ENCODE results near the gene UGT1A5.

- TF ChIP-seq EGR1 (IDR thresholded peaks at IDR 0.05; ENCODE audit: borderline replicate concordance in 1 of 2, low read depth in 2 of 2, low read length in 2 of 2) (no peak), PAX5 (IDR thresholded peaks at IDR 0.05; ENCODE audit: borderline replicate concordance, low read depth, low read length) (no peak), YY1 (IDR thresholded peaks at IDR 0.05; ENCODE audit: low read depth, low read length) (no peak), SPI1 (IDR thresholded peaks at IDR 0.05; ENCODE audit: borderline replicate concordance, insufficient read depth, low read depth, low read length) (no peak), RAD51 (IDR thresholded peaks at IDR 0.05) (no peak), GATAD2B (conservative IDR thresholded peaks at IDR 0.05; ENCODE audit: low read depth) (no peak), POLR2A (IDR thresholded peaks at IDR 0.05; ENCODE audit: low read depth, low read length) (no peak), PBX3 (IDR thresholded peaks at IDR 0.05; ENCODE audit: insufficient replicate concordance, low read depth, low read length) (no peak), ZNF274 (IDR thresholded peaks at IDR 0.05; ENCODE audit: insufficient read depth, insufficient read length) (no peak)
- TF ChIP-seq, protein P1, sequence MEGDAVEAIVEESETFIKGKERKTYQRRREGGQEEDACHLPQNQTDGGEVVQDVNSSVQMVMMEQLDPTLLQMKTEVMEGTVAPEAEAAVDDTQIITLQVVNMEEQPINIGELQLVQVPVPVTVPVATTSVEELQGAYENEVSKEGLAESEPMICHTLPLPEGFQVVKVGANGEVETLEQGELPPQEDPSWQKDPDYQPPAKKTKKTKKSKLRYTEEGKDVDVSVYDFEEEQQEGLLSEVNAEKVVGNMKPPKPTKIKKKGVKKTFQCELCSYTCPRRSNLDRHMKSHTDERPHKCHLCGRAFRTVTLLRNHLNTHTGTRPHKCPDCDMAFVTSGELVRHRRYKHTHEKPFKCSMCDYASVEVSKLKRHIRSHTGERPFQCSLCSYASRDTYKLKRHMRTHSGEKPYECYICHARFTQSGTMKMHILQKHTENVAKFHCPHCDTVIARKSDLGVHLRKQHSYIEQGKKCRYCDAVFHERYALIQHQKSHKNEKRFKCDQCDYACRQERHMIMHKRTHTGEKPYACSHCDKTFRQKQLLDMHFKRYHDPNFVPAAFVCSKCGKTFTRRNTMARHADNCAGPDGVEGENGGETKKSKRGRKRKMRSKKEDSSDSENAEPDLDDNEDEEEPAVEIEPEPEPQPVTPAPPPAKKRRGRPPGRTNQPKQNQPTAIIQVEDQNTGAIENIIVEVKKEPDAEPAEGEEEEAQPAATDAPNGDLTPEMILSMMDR (IDR thresholded peaks at IDR 0.05 in 2 of 3, conservative IDR thresholded peaks at IDR 0.05 in 1 of 3; ENCODE audit: control insufficient read depth in 2 of 3, extremely low read depth in 1 of 3, insufficient read depth in 1 of 3, low read depth in 3 of 3, low read length in 3 of 3): no peak
- TF ChIP-seq, protein P2, sequence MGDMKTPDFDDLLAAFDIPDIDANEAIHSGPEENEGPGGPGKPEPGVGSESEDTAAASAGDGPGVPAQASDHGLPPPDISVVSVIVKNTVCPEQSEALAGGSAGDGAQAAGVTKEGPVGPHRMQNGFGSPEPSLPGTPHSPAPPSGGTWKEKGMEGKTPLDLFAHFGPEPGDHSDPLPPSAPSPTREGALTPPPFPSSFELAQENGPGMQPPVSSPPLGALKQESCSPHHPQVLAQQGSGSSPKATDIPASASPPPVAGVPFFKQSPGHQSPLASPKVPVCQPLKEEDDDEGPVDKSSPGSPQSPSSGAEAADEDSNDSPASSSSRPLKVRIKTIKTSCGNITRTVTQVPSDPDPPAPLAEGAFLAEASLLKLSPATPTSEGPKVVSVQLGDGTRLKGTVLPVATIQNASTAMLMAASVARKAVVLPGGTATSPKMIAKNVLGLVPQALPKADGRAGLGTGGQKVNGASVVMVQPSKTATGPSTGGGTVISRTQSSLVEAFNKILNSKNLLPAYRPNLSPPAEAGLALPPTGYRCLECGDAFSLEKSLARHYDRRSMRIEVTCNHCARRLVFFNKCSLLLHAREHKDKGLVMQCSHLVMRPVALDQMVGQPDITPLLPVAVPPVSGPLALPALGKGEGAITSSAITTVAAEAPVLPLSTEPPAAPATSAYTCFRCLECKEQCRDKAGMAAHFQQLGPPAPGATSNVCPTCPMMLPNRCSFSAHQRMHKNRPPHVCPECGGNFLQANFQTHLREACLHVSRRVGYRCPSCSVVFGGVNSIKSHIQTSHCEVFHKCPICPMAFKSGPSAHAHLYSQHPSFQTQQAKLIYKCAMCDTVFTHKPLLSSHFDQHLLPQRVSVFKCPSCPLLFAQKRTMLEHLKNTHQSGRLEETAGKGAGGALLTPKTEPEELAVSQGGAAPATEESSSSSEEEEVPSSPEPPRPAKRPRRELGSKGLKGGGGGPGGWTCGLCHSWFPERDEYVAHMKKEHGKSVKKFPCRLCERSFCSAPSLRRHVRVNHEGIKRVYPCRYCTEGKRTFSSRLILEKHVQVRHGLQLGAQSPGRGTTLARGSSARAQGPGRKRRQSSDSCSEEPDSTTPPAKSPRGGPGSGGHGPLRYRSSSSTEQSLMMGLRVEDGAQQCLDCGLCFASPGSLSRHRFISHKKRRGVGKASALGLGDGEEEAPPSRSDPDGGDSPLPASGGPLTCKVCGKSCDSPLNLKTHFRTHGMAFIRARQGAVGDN (IDR thresholded peaks at IDR 0.05): no peak
Measured at GRCh38 chr2:233822101-233822771, 109.5 kb downstream of the UGT1A5 start.

Data from GM12878 (cell line).